Adrenal gland (tissue), 12 donors: ENCODE measurements around the gene ASAP2. TPM values are rescaled to one million over a fixed set of nuclear protein-coding genes. Genes with fewer than 3 reads are reported as not detected.

Source experiments
- DNase-seq, 7 donors: peaks; one replicate each; pipeline ENCODE4 v3.0.0-alpha.2; 2019 to 2020
- H3K27ac ChIP-seq, 5 donors: fragments of 200-600 bp; sonication (generic) in 4 of 5; 1 replicate in 3 of 5; 2 replicates in 2 of 5; pipeline versions ENCODE4 v1.5.1 to v1.8.0; 2016 to 2020; ENCODE audit warnings: mild to moderate bottlenecking in 1 of 5
- H3K27me3 ChIP-seq: fragments of 200-600 bp; 2 replicates; pipeline ENCODE4 v1.8.0; 2021
- H3K36me3 ChIP-seq, 2 donors: fragments of 200-600 bp; replicated peaks in 1 of 2; 1 replicate in 1 of 2; 2 replicates in 1 of 2; pipeline versions ENCODE4 v1.5.1 to v1.8.0; 2018 to 2022
- H3K4me1 ChIP-seq, 2 donors: fragments of 200-600 bp; replicated peaks in 1 of 2; 1 replicate in 1 of 2; 2 replicates in 1 of 2; pipeline versions ENCODE4 v1.5.1 to v1.8.0; 2018 to 2021
- H3K4me3 ChIP-seq, 4 donors: fragments of 200-600 bp; sonication (generic) in 3 of 4; one replicate each; pipeline ENCODE4 v1.5.1; 2016 to 2018
- H3K9me3 ChIP-seq, 3 donors: fragments of 200-600 bp; sonication (generic) in 1 of 3; replicated peaks in 1 of 3; 1 replicate in 2 of 3; 2 replicates in 1 of 3; pipeline versions ENCODE4 v1.5.1 to v1.8.0; 2016 to 2021
- CTCF ChIP-seq, 6 experiments: fragments of 450-650 bp in 4 of 6; fragments of 200-600 bp in 2 of 6; sonication (generic) in 1 of 6; IDR thresholded peaks; 1 replicate in 5 of 6; 2 replicates in 1 of 6; pipeline versions ENCODE4 v1.5.1 to v1.8.0; 2016 to 2021; ENCODE audit warnings: antibody characterized with exemption in 6 of 6, mild to moderate bottlenecking in 2 of 6, moderate library complexity in 1 of 6
- POLR2A ChIP-seq, 2 donors: fragments of 450-650 bp; IDR thresholded peaks; one replicate each; pipeline ENCODE4 v1.6.1; 2017; ENCODE audit warnings: antibody characterized with exemption in 2 of 2, mild to moderate bottlenecking in 2 of 2, moderate library complexity in 1 of 2
- WGBS, 4 donors: extraction: QIAGEN DNeasy Blood & Tissue Kit in 2 of 4; methylation state at CpG; one replicate each; pipeline versions ENCODE4 v1.1.5 to v1.1.7; 2013 to 2017; 5-methylcytosine and 5-hydroxymethylcytosine counted together
- intact Hi-C, 2 donors: fragments of 100-400 bp; cut with DNase I; formaldehyde crosslinking; loops; one replicate each; pipeline versions ENCODE4 v1.14.1 to v1.15.0; 2022 to 2023
- polyA plus RNA-seq, 3 donors: library from polyadenylated mRNA; stranded (reverse); fragments of 200-250 nt in 2 of 3; fragments of 350-450 nt in 1 of 3; fragmentation: Illumina TruSeq in 1 of 3; extraction: RNeasy Lipid Tissue Mini Kit (QIAGEN cat#74804) in 1 of 3; gene quantifications; one replicate each; pipeline ENCODE4 v1.2.3, GENCODE V29; 2013 to 2014
- total RNA-seq, 9 donors: library from RNA; depleted of rRNA in 4 of 9; stranded (reverse); fragments of >200 nt in 4 of 9; fragments of 120-200 nt in 1 of 9; fragmentation: NEBNext Ultra II Directional in 1 of 9; extraction: Animal tissue kit (Norgen Biotek cat#: 25700) in 1 of 9; gene quantifications; one replicate each; pipeline versions ENCODE4 v1.1.0 to v1.2.4, GENCODE V29; 2013 to 2023
- donor health status: healthy with polysubstance abuse.
- donor health status: Bipolar disorder and iron deficiency.
- donor health status: DM: yes; HTN: yes; CAD: no.
- donor health status: DM: no; HTN: no; CAD: no.
- donor health status: DM: no; HTN: no; CAD: no.
- donor health status: DM: yes; HTN: yes; CAD: no.

The ASAP2 gene
- total and polyA plus RNA-seq, 12 donors, result 5.4 to 12.9 (median 7.7) TPM

DNA sequence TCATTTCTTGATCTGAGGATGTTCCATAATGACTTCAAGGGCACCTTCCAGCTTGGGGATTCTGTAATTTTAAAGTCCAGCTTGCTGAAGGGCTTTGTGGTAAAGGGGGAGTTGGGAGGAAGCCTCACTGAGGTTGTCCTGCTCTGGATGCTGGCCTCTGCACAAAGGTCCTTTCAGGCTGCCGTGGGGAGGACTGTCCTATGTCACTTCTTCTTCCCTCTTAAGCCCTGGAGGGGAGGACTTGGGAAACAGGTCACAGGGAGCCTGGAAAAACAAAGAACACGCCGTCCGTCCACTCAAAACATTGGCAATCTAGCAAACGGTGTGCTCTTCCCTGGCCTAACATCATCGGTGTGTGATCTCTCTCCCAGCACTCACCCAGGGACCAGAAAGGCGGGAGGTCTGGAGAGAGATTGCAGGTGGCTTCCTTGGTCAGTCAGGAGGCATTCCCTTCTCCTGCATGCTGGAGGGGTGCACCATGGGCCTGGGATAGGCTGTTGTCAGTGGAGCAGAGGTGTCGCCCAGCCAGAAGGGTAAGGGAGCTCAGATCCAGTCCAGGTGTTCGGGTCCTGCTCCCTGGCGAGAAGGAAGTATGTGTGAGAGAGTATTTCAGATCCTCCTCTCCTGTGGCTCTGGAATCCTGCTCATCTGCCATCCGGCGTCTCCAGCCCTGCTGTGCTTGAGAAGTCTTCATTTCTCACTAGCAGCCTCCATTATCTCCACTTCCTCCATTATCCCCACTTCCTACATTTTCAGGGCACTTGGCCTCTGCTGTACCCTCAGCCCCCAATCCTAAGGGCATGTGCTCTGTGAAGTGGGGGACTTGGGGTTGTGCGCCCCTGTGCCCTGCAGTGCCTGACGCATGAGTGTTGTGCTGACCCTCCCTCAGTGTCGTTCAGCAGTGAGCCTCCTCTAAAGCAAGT, 20.1 kb downstream of the ASAP2 start:
- TF ChIP-seq POLR2A (IDR thresholded peaks at IDR 0.05) (no peak), CTCF (IDR thresholded peaks at IDR 0.05) (no peak)
- DNase-seq, result peak in 1 of 7 donors; percentile 13
- H3K4me3 ChIP-seq, result no peak overlapping the region
- peak overlapping the region in 1 of 5 donors; percentile 42 for H3K27ac ChIP-seq
- H3K27me3 ChIP-seq, result no peaks in the 10 kb centered on the region
- H3K9me3 ChIP-seq, result no peaks in the 10 kb centered on the region
- intact Hi-C loops, result no loop called here
- no peaks in the 10 kb centered on the region for H3K36me3 ChIP-seq
- 76 to 81% (median 80%) methylated on average over 11 to 15 of the region's 15 CpGs for WGBS, 4 donors
- H3K4me1 ChIP-seq, result peaks cover 0 to 25% of the 10 kb centered on the region in 2 donors

GRCh38 chr2:9228088-9228751, 21.6 kb downstream of the ASAP2 start:
- peak overlapping the region in 1 of 5 donors; percentile 35 for H3K27ac ChIP-seq
- H3K4me1 ChIP-seq, result peaks cover 0 to 24% of the 10 kb centered on the region in 2 donors
- WGBS, 4 donors, result 73 to 90% (median 82%) methylated on average over 4 of the region's 4 CpGs

GRCh38 chr2:9228781-9229469, 22.3 kb downstream of the ASAP2 start:
- no peak for DNase-seq
- no peak overlapping the region for H3K27ac ChIP-seq
- 93 to 94% (median 93%) methylated on average over 13 to 15 of the region's 15 CpGs for WGBS, 4 donors

More at GRCh38 chr2:9228088-9228751, 21.6 kb downstream of the ASAP2 start:
- no peaks in the 10 kb centered on the region for H3K9me3 ChIP-seq
- H3K4me3 ChIP-seq, result no peak overlapping the region
- no peaks in the 10 kb centered on the region for H3K27me3 ChIP-seq
- TF ChIP-seq CTCF (IDR thresholded peaks at IDR 0.05) (no peak), POLR2A (IDR thresholded peaks at IDR 0.05) (no peak)
- DNase-seq, result no peak
- H3K36me3 ChIP-seq, result no peaks in the 10 kb centered on the region
- intact Hi-C loops, result no loop called here

More at GRCh38 chr2:9228781-9229469, 22.3 kb downstream of the ASAP2 start:
- Histone ChIP-seq H3K27me3 (no peaks in the 10 kb centered on the region), H3K4me3 (no peak overlapping the region), H3K36me3 (no peaks in the 10 kb centered on the region), H3K9me3 (no peaks in the 10 kb centered on the region), H3K4me1 (peaks cover 0 to 26% of the 10 kb centered on the region in 2 donors)
- TF ChIP-seq CTCF (IDR thresholded peaks at IDR 0.05) (no peak), POLR2A (IDR thresholded peaks at IDR 0.05) (no peak)
- intact Hi-C loops, result no loop called here
